ENCODE results near the gene EGFR.

The EGFR gene

DNA sequence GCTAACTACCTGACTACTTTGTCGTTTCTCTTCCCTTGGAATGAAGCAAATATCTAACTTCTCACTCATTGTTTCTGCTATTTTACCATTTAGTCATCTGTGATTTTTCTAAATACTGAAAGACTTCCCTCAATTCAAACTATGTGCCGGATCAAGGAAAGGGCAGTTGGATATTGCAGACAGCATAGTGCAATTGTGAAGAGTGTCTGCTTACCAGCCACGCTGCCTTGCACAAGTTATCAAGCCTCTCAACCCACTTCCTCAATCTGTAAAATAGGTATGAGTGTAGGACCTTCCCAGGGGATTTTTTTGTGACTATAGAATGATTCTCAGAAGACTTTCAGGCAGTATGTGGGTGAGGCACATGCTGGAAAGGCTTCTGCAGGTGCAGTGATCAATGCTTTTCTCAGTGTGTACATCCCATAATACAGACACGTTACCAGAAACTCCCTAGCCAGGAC lies 54.3 kb downstream of the EGFR start:
- no peak overlapping the region for H3K4me3 ChIP-seq
- H3K27ac ChIP-seq, result peak overlapping the region in 8 of 21 experiments; percentile 24 to 79 (median 58)

DNA sequence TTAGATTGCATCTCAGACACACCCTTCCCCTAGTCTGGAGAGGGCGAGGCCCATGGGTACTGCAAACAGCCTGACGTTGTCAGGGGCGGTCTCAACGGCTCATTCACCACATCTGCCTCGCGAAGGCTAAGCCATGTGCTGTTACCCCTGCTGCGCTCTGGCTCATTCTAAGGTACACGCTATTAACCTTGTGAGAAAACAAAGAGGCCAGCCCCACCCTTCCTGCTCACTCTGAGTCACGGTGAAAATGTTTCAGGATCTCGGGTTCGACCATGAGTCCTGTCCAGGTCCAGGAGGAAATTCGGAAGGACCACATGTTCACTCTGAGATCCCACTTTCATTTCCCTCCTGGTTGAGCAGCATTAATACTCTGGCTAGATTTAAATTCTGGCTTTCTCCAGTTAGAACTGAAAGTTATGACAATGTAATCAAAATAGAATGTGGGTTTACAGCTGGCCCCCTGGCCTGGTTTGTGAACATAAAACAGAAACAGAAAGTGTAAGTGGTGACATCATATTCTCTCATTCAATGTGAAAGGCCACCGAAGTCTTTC lies 55.2 kb downstream of the EGFR start:
- Histone ChIP-seq H3K4me3 (peak overlapping the region in 1 of 7 experiments; percentile 3), H3K27ac (peak overlapping the region in 15 of 21 experiments; percentile 8 to 79 (median 59))

DNA sequence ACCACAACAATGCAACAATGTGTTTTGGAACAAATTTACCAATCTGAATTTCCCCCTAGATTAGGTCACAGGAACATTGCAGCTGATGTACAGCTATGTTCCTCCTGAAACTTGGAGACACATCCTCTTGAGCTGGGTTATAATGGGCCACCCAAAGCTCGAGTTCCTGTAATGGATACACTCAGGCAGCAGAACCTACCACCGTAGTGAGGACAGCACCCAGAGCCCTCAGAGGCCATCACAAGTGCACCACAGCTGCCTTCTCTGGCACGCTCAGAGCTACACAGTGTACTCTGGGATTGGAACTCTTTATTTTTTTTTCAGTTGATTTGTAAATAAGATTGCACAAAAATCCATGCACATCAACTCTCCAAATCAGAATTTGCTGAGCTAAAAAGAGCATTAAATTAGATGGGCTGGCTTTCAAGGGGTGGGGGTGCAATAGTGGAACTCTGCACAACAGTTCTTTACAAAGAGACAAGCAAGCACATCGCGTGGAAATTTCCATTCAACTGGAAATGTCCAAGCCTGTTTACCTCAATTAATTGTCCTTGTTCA lies 56.7 kb downstream of the EGFR start:
- H3K27ac ChIP-seq, result peak overlapping the region in 4 of 21 experiments; percentile 35 to 79 (median 64)

DNA sequence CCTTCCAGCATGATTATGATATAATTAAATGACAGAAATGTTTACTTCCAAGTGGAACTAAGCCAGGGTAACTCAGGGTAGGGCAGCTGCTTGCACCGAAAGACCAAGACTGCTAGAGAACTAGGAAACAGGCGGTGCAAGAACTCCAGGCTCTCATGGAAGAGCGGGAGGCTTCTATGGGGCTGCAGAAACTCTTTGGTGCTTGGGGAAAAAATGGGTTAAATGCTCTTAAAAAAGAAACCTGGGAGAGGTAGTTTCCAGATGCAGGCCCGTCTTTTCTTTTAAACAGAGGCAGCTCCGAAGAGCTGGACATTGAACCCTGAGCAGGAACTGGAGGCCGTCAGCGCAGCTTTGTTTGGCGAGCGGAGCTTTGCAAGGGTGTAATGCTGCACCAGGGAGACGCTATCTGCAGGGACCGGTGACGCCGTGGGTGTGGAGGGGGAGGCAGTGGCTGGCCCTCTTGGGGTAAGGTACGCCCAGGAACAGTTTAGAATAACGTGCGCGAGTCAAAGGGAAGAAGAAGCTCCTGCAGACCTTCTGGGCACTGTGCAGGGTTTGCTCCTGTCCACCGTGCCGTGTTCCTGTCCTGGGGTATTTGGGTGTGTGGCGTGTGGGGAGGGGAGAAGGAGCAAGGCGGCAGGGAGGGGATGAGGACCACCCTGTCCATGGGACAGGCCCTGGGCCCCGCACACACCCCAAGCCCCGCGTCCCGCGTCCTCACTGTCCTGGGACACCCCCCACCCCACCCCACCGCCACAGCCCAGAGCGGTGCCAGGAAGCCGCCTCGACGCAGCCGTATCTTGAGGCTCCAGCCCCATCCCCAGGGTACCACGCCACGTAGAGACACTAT lies 59.0 kb downstream of the EGFR start:
- peak overlapping the region in 1 of 21 experiments; percentile 4 for H3K27ac ChIP-seq
- H3K4me3 ChIP-seq, result no peak overlapping the region

More for the DNA sequence above, 56.7 kb downstream of the EGFR start:
- no peak overlapping the region for H3K4me3 ChIP-seq

DNA sequence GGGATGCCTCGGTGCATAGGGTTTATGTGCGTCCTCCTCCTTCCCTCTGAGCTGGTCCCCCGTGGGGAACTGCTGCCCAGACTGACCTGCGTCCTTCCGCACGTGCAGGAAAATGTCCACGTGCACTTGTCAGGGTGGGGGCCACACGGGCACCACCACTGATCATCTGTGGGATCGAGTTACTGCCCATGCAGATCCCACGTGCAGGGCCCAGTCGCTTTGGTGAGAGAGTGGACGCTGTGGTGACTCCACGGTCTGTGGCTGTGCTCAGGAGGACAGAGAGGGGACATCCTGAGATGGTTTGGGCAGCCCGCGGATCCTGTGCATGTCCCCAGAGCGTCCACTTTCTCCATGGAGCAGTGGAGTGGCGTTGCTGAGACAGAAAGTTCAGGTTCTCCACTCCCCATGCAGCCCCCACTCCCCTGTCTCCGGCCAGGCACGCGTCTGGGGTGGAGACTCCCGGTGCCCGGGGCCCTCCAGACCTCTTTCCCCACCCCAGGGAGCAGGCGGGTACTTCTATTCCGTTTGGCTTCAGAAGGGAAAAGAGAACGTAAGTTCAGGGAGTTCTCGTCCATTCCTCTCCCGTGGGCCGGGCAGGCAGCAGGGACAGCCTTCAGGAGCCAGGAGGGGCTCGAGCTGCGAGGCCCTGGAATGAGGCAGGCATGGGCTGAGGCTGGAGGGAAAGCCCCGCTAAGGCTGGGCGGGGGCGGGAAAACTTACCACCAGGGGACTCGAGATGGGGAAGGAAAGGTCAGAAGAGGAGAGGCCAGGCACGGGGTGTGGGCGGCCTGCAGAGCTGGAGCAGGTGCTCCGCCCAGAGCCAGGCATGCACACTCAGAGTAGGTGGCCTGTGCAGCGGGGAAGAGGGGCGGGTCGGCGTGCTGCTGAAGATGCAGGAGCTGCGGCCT lies 59.9 kb downstream of the EGFR start:
- Histone ChIP-seq H3K27ac (peak overlapping the region in 3 of 21 experiments; percentile 4 to 18 (median 14)), H3K4me3 (no peak overlapping the region)

DNA sequence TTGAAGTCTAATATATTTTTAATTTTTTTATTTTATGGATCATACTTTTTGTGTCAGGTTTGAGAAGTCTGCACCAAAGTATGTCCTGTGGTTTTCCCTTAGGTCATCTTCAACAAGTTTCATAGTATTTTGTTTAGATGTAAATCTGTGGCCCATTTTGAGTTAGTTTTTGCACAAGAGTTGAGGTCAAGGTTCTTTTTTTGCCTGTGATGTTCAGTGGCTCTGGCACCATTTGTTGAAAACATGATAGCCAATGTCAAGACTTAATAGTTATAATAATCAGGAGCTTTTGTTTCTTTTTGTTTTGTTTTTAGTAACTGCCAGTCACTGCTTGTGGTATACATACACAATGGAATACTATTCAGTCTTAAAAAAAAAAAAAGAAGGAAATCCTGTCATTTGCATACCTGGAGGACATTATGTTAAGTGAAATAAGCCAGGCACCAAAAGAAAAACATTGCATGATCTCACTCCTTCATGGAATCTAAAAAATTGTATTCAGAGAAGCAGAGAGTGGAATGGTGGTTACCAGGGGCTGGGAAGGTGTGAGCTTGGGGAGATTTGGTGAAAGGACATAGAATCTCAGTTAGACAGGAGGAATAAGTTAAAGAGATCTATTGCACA lies 61.3 kb downstream of the EGFR start:
- H3K27ac ChIP-seq, result no peak overlapping the region
- H3K4me3 ChIP-seq, result no peak overlapping the region

DNA sequence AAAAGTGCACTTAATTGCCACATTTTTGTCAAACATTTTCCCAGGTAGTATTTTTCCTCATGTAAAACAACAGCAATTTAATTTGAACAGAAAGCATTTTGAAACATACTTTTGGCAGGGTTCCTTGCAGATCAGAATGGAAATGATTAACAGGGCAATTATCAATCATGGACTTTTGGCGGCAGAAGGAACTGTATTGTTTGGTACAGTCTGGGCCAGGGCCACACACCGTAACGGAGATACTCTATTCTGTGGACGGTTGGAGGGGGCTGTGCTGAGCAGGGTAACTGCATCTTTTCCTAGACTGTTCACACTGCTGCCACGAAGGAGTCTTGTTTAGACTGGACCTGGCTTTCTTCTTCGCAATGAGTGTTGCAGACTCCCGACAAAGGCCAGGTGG lies 62.3 kb downstream of the EGFR start:
- no peak overlapping the region for H3K4me3 ChIP-seq
- H3K27ac ChIP-seq, result peak overlapping the region in 2 of 21 experiments; percentile 50 to 51

DNA sequence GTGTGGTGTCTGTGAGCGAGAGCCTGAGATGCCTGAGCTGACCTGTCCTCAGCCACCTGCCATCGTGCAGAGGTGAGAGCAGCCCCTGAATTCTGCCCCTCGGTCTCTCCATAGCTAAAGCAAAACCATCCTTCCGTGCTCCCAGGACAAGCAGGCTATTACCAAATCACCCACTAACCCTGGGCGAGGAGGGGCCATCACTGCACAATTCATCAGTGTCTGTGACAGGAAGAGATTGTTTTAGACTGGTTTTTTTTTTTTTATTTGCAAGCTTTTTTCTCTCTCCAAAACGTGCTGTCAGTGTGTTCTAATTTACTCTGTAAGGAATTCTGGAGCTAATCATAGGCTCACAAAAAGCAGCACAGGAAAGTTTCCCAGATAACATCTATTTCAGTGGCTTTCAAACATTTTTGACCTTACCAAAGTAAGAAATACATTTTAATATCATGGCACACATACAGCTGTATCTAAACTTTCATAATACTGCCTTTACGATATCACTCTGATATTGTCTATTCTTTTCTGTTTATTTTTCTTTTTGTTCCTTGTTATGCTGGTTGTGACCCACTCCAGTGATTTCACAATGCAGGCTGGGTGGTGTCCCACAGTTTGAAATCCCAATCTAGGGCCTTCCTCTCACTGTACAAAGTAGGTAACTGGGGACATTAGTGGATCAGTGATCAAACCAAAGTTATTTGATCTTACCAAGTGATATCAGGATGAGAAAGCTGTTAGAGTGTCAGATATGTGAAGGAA lies 62.8 kb downstream of the EGFR start:
- Histone ChIP-seq H3K27ac (peak overlapping the region in 5 of 21 experiments; percentile 14 to 51 (median 31)), H3K4me3 (no peak overlapping the region)

DNA sequence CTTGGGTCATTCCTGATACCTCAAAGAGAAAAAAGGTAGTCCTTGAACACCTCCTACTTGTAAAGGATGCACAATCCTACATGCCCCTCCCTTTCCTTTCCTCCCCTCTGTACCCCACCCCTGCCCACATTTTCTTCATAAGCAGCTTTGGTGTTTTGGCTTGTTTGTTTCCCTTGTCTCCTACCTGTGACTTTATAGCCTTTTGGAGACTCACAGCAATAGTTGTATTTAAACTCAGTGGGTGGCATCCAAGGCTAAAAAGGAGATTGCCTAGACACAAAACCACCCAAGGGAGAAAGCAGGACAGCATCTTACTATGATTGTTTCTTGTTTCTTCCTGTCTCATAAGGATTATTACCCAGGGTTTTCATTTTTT lies 63.4 kb downstream of the EGFR start:
- H3K27ac ChIP-seq, result peak overlapping the region in 5 of 21 experiments; percentile 14 to 51 (median 31)
- H3K4me3 ChIP-seq, result no peak overlapping the region

DNA sequence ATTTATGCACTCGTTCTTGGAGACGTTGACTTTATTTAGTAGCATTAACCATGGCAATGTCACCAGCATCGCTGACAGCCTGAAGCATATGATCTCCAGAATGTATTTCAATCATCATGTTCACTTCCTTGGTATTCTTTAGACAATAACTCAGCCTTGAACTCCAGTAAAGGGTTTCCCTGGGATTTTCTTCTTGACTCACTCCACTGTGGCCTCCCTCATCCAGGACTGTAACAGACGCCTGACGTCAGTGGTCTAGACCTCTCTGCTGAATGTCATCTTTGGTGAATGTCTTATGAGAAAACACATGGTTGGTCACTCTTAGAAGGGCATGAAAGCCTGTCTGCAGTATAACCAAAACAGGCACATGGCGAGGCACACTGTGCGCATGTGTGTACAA lies 64.4 kb downstream of the EGFR start:
- Histone ChIP-seq H3K4me3 (no peak overlapping the region), H3K27ac (no peak overlapping the region)

DNA sequence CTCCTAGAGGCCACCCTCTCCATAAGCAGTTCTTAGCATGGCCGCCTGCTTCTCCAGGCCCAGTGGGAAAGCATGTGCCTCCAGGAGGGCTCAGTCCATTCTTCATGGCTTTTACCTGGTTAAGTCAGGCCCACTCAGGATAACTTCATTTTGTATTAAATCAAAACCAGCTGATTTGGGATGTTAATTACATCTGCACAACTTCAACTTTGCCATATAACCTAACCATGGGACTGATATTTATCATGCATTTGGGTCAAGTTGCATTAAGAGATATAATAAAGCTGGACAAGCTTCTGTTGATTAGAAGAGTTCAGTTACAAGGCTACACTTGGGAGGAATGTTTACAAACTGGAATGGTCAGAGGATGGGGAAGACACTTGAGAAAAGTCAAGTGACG lies 65.5 kb downstream of the EGFR start:
- no peak overlapping the region for H3K27ac ChIP-seq
- no peak overlapping the region for H3K4me3 ChIP-seq

DNA sequence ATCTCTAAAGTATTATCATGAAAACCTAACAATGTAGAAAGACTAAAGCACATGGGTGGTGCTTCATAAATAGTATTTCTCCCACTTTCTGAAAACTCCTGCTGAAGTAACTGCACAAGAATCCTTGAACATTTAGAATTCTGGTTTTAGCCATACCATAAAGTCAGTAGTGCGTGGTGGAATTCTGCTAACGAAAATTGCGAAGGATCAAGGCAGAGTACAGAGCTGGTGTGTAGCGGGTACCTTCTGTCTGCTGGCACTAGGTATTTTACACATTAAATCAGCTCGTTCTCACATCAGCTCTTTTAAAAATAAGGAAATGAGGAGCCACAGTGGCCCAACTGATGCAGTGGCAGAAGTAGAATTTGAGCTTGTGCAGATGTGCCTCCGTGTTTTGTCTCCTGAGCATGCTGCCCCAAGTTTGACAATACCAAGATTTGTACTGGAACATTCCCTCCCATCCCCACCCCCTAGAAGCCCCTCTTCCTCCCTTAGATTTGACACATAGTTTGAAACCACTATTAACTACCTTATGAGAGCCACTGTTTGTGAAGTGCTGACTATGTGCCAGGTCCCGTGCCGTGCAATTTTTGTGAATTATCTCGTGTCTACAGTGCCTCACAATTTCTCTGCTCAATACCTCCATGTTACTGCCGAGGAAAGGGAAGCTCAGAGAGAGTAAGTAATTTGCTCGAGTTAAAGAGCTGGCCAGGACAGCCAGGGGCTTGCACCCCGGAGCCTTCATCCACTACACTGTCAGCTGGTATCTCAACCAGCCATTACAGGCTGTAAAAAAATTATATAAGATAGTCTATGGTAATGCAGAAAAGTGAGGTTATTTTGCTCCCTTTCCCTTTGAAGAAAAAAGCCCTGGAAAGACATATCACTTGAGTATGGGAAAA lies 66.9 kb downstream of the EGFR start:
- H3K27ac ChIP-seq, result peak overlapping the region in 18 of 21 experiments; percentile 27 to 84 (median 68)
- H3K4me3 ChIP-seq, result no peak overlapping the region

DNA sequence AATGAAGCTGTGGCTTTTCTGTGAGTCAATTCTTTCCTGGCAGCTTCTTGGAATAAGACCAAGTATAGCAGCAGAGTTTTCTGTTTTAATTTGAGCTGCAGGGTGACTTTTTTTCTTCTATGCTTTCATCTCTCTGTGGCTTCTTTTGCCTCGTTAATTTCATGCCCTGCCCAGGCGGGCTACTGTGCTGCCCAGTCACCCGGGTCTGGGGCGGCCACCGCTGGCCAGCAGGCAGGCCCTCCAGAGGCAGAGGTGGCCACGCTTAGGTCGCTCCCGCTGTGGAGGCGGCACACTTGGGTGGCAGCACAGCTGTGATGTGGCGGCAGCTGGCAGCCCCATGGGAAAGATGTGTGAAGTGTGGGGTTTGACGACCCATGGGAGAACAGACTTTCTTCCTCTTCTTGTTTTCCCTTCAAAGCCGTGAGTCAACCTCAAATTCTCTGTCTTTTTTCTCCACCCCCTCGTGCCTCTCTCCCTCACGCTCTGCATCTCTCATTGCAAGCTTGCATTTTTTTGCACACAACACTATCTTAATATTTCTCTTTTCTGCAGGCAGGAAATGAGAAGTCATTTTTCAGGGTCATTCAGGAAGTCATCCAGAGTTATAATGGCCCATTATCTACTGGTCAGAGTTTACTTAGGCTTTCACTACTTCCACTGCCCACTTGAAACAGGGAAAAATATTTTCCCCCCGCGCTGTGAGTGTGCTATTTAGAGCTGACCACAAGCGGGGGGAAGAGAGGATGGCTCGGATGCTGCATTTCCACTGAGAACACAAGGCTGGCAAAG lies 67.8 kb downstream of the EGFR start:
- peak overlapping the region in 1 of 7 experiments; percentile 1 for H3K4me3 ChIP-seq

DNA sequence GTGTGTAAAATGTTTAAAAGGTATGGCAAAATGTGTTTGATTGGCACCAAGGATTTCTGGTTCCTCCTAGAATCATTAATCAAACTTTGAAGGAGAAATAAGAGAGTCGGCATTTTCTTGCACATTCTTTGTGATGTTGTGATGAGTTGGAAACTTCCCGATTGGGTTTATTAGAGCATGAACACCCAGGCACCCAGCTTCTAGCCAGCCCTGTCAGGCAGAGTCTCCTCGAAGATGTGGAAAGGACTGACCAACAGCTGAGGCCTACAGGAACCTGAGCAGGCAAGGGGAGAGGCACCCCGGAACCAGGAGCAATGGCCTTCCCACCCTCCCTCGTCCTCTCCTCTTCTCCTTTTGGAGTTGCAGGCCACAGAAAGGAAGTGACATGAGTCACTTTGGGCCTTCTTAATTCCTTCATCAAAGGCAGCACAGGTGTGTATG lies 68.7 kb downstream of the EGFR start:
- Histone ChIP-seq H3K4me3 (no peak overlapping the region), H3K27ac (peak overlapping the region in 8 of 21 experiments; percentile 25 to 81 (median 50))

More for the DNA sequence above, 67.8 kb downstream of the EGFR start:
- peak overlapping the region in 20 of 21 experiments; percentile 14 to 84 (median 67) for H3K27ac ChIP-seq

DNA sequence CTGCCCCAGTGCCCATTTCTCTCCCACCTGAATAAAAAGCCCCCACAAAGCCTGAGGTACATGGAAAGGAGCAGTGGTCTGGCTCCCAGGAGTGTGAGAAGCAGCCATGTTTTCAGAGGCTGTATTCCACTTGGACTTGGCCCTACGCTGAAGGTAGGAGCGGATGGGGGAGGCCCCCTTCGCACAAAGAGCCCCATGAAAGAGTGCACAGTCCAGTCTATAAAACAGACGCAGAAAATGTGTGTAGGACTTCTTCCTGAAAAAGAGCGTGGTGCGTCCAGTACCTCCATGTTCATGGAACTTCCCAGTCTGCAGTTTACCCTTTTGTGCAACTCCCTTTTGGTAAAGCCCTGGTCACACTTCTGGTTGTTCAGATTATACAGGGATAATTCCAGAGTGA lies 69.3 kb downstream of the EGFR start:
- H3K27ac ChIP-seq, result peak overlapping the region in 6 of 21 experiments; percentile 21 to 52 (median 32)
- no peak overlapping the region for H3K4me3 ChIP-seq

DNA sequence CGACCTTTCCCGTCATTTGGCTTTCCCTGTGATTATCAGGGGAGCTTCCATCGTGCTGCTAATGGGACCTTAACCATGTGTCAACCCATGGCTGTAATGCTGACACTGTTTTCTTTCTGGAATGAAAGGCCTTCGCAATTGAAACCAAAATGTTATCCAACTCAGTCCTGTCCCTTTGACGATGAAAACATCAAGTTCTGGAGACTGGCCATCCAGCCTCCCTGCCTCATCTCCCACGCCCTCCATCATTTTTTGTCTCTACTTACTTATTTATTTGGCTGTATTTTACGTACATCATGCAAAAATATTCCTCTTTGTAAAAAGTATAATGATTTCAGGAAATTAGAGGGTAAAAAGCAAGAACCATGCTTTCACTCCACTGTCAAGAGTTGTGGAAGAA lies 69.8 kb downstream of the EGFR start:
- Histone ChIP-seq H3K27ac (peak overlapping the region in 3 of 21 experiments; percentile 15 to 52 (median 21)), H3K4me3 (no peak overlapping the region)

Measured in skin epidermis (tissue), 12 donors.